HG02973 (cell line): ENCODE results near the gene RAMAC.
"Not testable (repeated sequence)": the region's sequence is repeated elsewhere in the genome, so short reads cannot be mapped to it uniquely, and the experiment has no call there.

ENCODE experiments used
- ATAC-seq: cut with Tn5 transposase; IDR thresholded peaks from one replicate; pipeline ENCODE4 v1.9.1; 2021; ENCODE audit warnings: moderate library complexity; ENCODE audit not compliant: unreplicated experiment

Gene RAMAC

GRCh38 chr15:83012076-83012426 lies 26.0 kb downstream of the RAMAC start:
- no peak for ATAC-seq

- no peak for ATAC-seq
Observed at GRCh38 chr15:83012636-83013035, 26.6 kb downstream of the RAMAC start.

GRCh38 chr15:83014205-83014653 lies 28.2 kb downstream of the RAMAC start:
- ATAC-seq: no peak

GRCh38 chr15:83015361-83015760 lies 29.4 kb downstream of the RAMAC start:
- no peak for ATAC-seq

GRCh38 chr15:83016906-83017305 lies 30.9 kb downstream of the RAMAC start:
- no peak for ATAC-seq

- no peak for ATAC-seq
Observed at GRCh38 chr15:83018436-83018835, 32.4 kb downstream of the RAMAC start.

- no peak for ATAC-seq
Observed at GRCh38 chr15:83030021-83030420, 44.0 kb downstream of the RAMAC start.

GRCh38 chr15:83031234-83031633 lies 45.2 kb downstream of the RAMAC start:
- not testable (repeated sequence) for ATAC-seq

GRCh38 chr15:83036253-83036652 lies 50.2 kb downstream of the RAMAC start:
- no peak for ATAC-seq

GRCh38 chr15:83039206-83039605 lies 53.2 kb downstream of the RAMAC start:
- ATAC-seq: no peak
